PFSK-1 (cell line): ENCODE results near the gene HINT3.

Experiments
- FOXP2 ChIP-seq: optimal IDR thresholded peaks from 2 replicates; pipeline ENCODE3; 2011; ENCODE audit warnings: borderline replicate concordance, control low read depth, inconsistent platforms; ENCODE audit not compliant: insufficient read depth; ENCODE audit errors: extremely low read length, extremely low read depth
- POLR2AphosphoS5 ChIP-seq: IDR thresholded peaks from 2 replicates; pipeline ENCODE4 v1.6.1; 2012; ENCODE audit warnings: low read depth, mild to moderate bottlenecking, control low read depth, low read length, moderate library complexity
- REST ChIP-seq, 2 experiments: IDR thresholded peaks; 2 replicates each; pipeline versions ENCODE4 v1.6.1 to v1.8.0; 2011 to 2012; ENCODE audit warnings: low read depth in 2 of 2, low read length in 2 of 2, control low read depth in 1 of 2, inconsistent platforms in 1 of 2, mild to moderate bottlenecking in 1 of 2, moderate library complexity in 1 of 2; ENCODE audit not compliant: insufficient read depth in 1 of 2
- SIN3A ChIP-seq: IDR thresholded peaks from 2 replicates; pipeline ENCODE4 v1.6.1; 2012; ENCODE audit warnings: mild to moderate bottlenecking, low read length, moderate library complexity, borderline replicate concordance; ENCODE audit not compliant: insufficient read depth
- TAF1 ChIP-seq: IDR thresholded peaks from 2 replicates; pipeline ENCODE4 v1.6.1; 2012; ENCODE audit warnings: low read length, control low read depth, borderline replicate concordance; ENCODE audit not compliant: insufficient read depth

The HINT3 gene

GRCh38 chr6:126026001-126026400 lies 69.4 kb downstream of the HINT3 start:
- no peak for TF ChIP-seq REST (IDR thresholded peaks at IDR 0.05; ENCODE audit: insufficient read depth in 1 of 2, low read depth in 2 of 2, low read length in 2 of 2)
- no peak for TF ChIP-seq FOXP2
- TF ChIP-seq POLR2AphosphoS5, result no peak
- no peak for TF ChIP-seq TAF1
- TF ChIP-seq SIN3A, result no peak

DNA sequence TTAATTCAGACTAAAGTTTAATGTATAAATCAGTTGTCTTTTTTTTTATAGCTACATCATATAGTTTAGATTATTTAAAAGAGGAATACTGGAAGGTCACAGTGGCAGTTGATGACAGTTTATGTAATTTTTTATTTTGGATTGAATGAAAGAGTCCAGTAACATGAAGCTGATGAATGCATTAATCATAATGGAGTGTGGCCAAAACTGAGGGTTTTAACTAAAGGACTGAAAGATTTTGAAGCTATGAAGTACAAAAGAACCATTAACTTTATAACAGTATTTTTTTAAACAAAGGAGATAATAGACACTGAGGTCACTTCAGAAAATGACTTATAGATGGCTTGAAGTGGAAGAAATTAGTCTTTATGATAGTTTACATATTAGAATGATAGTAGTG lies 71.0 kb downstream of the HINT3 start:
- TF ChIP-seq REST (IDR thresholded peaks at IDR 0.05; ENCODE audit: insufficient read depth in 1 of 2, low read depth in 2 of 2, low read length in 2 of 2), result no peak
- TF ChIP-seq POLR2AphosphoS5, result no peak
- TF ChIP-seq TAF1, result no peak
- TF ChIP-seq FOXP2, result no peak
- no peak for TF ChIP-seq SIN3A
